HCT116 (cell line): ENCODE measurements around the gene RNF215. TPM values are rescaled to one million over a fixed set of nuclear protein-coding genes. Genes with fewer than 3 reads are reported as not detected.
A peak's percentile ranks its signal among the peaks of the same experiment; 100 is the strongest.

Experiments
- ATAC-seq: fragments of 200-7000 bp; cut with Tn5 transposase; 2 replicates; pipeline ENCODE4 v1.9.1; 2020; ENCODE audit warnings: mild to moderate bottlenecking, moderate library complexity
- BruUV-seq: library from RNA; stranded (reverse); fragments of 400-500 nt; replicated peaks from 2 replicates; lab custom pipeline; 2021; lab: Mats Ljungman, UMichigan
- CTCF ChIA-PET: fragments of 300-600 bp; sonication (Branson Sonifier 250); formaldehyde crosslinking; loops from one replicate; lab custom pipeline; 2021; ENCODE audit warnings: antibody characterized with exemption; lab: Charles Lee
- POLR2A ChIA-PET: fragments of 300-600, 350-600 bp; sonication (Branson Sonifier 250); formaldehyde crosslinking; loops from one replicate; lab custom pipeline; 2021; ENCODE audit warnings: antibody characterized with exemption; lab: Charles Lee
- RAD21 ChIA-PET, 2 experiments: fragments of 300-600 bp; sonication (Branson Sonifier 250); formaldehyde crosslinking; loops; one replicate each; lab custom pipeline; 2023; ENCODE audit warnings: low total read pairs in 2 of 2; ENCODE audit not compliant: uncharacterized antibody in 2 of 2, unreplicated experiment in 2 of 2, low non-redundant PET in 1 of 2; lab: Charles Lee
- DNase-seq: peaks from one replicate; pipeline ENCODE4 v3.0.0-alpha.2; 2010; ENCODE audit warnings: low read depth, low spot score
- H2AFZ ChIP-seq: fragments of 200-600 bp; shearing (Covaris generic), sonication (generic); 2 replicates; pipeline ENCODE4 v1.6.1; 2017; ENCODE audit warnings: low read depth, mixed run types, mixed read lengths, antibody characterized with exemption, low read length; ENCODE audit not compliant: poor library complexity, severe bottlenecking
- H3K27ac ChIP-seq: 2 replicates; pipeline ENCODE4 v1.5.1; 2012; ENCODE audit warnings: low read depth, low read length
- H3K27me3 ChIP-seq: fragments of 200-600 bp; sonication (generic); 2 replicates; pipeline ENCODE4 v1.6.1; 2016; ENCODE audit warnings: mixed run types, low read length, mixed read lengths; ENCODE audit not compliant: insufficient read depth
- H3K36me3 ChIP-seq, 2 experiments: fragments of 200-500 bp in 1 of 2; fragments of 200-600 bp in 1 of 2; sonication (Bioruptor generic) in 1 of 2; sonication (generic) in 1 of 2; 2 replicates each; pipeline versions ENCODE4 v1.5.1 to v1.6.1; 2014 to 2016; ENCODE audit warnings: low read length in 2 of 2, inconsistent platforms in 1 of 2, mixed read lengths in 1 of 2, mixed run types in 1 of 2; ENCODE audit not compliant: insufficient read depth in 2 of 2, control insufficient read depth in 1 of 2
- H3K4me1 ChIP-seq, 2 experiments: fragments of 200-600 bp in 1 of 2; sonication (generic) in 1 of 2; 2 replicates each; pipeline versions ENCODE4 v1.5.1 to v1.6.1; 2012 to 2017; ENCODE audit warnings: low read length in 2 of 2, inconsistent platforms in 1 of 2, mild to moderate bottlenecking in 1 of 2, mixed read lengths in 1 of 2, mixed run types in 1 of 2, moderate library complexity in 1 of 2; ENCODE audit not compliant: insufficient read depth in 2 of 2, control insufficient read depth in 1 of 2
- H3K4me2 ChIP-seq: fragments of 200-600 bp; sonication (generic); 2 replicates; pipeline ENCODE4 v1.6.1; 2017; ENCODE audit warnings: mixed run types, low read length, mixed read lengths
- H3K4me3 ChIP-seq, 2 experiments: fragments of 200-600 bp in 1 of 2; sonication (generic) in 1 of 2; replicated peaks in 1 of 2; 2 replicates each; pipeline ENCODE4 v1.5.1; 2011 to 2016; ENCODE audit warnings: low read length in 2 of 2, control low read depth in 1 of 2, low read depth in 1 of 2, mild to moderate bottlenecking in 1 of 2, mixed read lengths in 1 of 2, mixed run types in 1 of 2
- H3K79me2 ChIP-seq: fragments of 200-600 bp; sonication (generic); 2 replicates; pipeline ENCODE4 v1.6.1; 2017; ENCODE audit warnings: mild to moderate bottlenecking, mixed run types, low read length, moderate library complexity, mixed read lengths; ENCODE audit not compliant: insufficient read depth
- H3K9ac ChIP-seq: fragments of 200-600 bp; sonication (generic); 2 replicates; pipeline ENCODE4 v1.6.1; 2016; ENCODE audit warnings: low read length, mixed read lengths
- H3K9me2 ChIP-seq: fragments of 200-600 bp; sonication (generic), shearing (Covaris generic); 2 replicates; pipeline ENCODE4 v1.6.1; 2017; ENCODE audit warnings: mixed run types, mild to moderate bottlenecking, moderate library complexity; ENCODE audit not compliant: insufficient read depth
- H3K9me3 ChIP-seq, 2 experiments: fragments of 200-500 bp in 1 of 2; fragments of 200-600 bp in 1 of 2; sonication (Bioruptor generic) in 1 of 2; sonication (generic) in 1 of 2; 2 replicates each; pipeline ENCODE4 v1.6.1; 2014 to 2017; ENCODE audit warnings: low read length in 2 of 2, mixed read lengths in 2 of 2, inconsistent platforms in 1 of 2, low read depth in 1 of 2, mild to moderate bottlenecking in 1 of 2, mixed run types in 1 of 2, moderate library complexity in 1 of 2; ENCODE audit not compliant: control insufficient read depth in 1 of 2, insufficient read depth in 1 of 2
- H4K20me1 ChIP-seq: fragments of 200-600 bp; sonication (generic), shearing (Covaris generic); 2 replicates; pipeline ENCODE4 v1.6.1; 2017; ENCODE audit warnings: mixed run types, mild to moderate bottlenecking, moderate library complexity; ENCODE audit not compliant: insufficient read depth
- CBX3 ChIP-seq: IDR thresholded peaks from 2 replicates; pipeline ENCODE4 v1.6.1; 2012; ENCODE audit warnings: low read depth
- FOSL1 ChIP-seq: IDR thresholded peaks from 2 replicates; pipeline ENCODE4 v1.6.1; 2012; ENCODE audit warnings: low read depth
- JUND ChIP-seq: IDR thresholded peaks from 2 replicates; pipeline ENCODE4 v1.6.1; 2012
- POLR2A ChIP-seq: IDR thresholded peaks from 2 replicates; pipeline ENCODE4 v1.7.0; 2011; ENCODE audit warnings: borderline replicate concordance; ENCODE audit not compliant: insufficient read depth, insufficient read length; ENCODE audit errors: extremely low read depth
- RAD21 ChIP-seq: IDR thresholded peaks from 2 replicates; pipeline ENCODE4 v1.6.1; 2012; ENCODE audit warnings: low read depth, mild to moderate bottlenecking
- REST ChIP-seq: IDR thresholded peaks from 2 replicates; pipeline ENCODE4 v1.6.1; 2012; ENCODE audit warnings: low read depth
- ZBTB33 ChIP-seq: IDR thresholded peaks from 2 replicates; pipeline ENCODE4 v1.6.1; 2011; ENCODE audit warnings: mild to moderate bottlenecking, low read length, moderate library complexity; ENCODE audit not compliant: insufficient replicate concordance; ENCODE audit errors: extremely low read depth
- ZFX ChIP-seq: fragments of 450-650 bp; IDR thresholded peaks from 2 replicates; pipeline ENCODE4 v1.6.1; 2017
- ZNF274 ChIP-seq: fragments of 200-500 bp; sonication (Bioruptor generic); IDR thresholded peaks from 2 replicates; pipeline ENCODE4 v1.6.1; 2014; ENCODE audit warnings: mild to moderate bottlenecking, low read depth, low read length, inconsistent platforms
- intact Hi-C: fragments of 100-400 bp; cut with micrococcal nuclease; formaldehyde crosslinking; loops from 2 replicates; pipeline ENCODE4 v1.10.0; 2022
- total RNA-seq: library from RNA; stranded (reverse); gene quantifications from one replicate; pipeline ENCODE4 v1.2.1, GENCODE V29; 2021; ENCODE audit not compliant: unreplicated experiment

Gene RNF215
- total RNA-seq, 1 experiment from 2014 or later, result 20.2 TPM

- Histone ChIP-seq H3K4me2 (peak overlapping the region; percentile 93), H3K9me2 (no peaks in the 10 kb centered on the region), H3K79me2 (peaks cover 22% of the 10 kb centered on the region; the same call in 1 of the 2 replicates), H3K4me3 (peak overlapping the region; percentile 66 to 82), H3K27ac (peak overlapping the region; percentile 98)
- CTCF ChIA-PET, result interaction anchor here (0.6 to 2.7 kb wide), 13 partner anchors 9 to 146 kb away, joined by 3 to 12 read pairs (median 4); partner anchors contain the start of gene RNF215
- TF ChIP-seq RAD21, result no peak
- TF ChIP-seq REST, result no peak
- peak; percentile 93 for TF ChIP-seq POLR2A
- TF ChIP-seq ZNF274, result no peak
- TF ChIP-seq FOSL1, result no peak
- peak; percentile 40 for TF ChIP-seq ZBTB33
- TF ChIP-seq JUND, result no peak
- no peak for TF ChIP-seq CBX3
- TF ChIP-seq ZFX, result peak; percentile 92
- TF ChIP-seq, all 23 proteins: peak for 3
- intact Hi-C loops, result loop anchor here (10.0 kb wide), 1 partner anchor 661 kb away; the partner anchor contains the start of gene SMTN
- Histone ChIP-seq H3K9me3 (no peaks in the 10 kb centered on the region), H3K4me1 (peaks cover 44 to 82% of the 10 kb centered on the region in 2 experiments), H3K9ac (peak overlapping the region; percentile 96), H3K27me3 (no peaks in the 10 kb centered on the region), H3K36me3 (peaks cover 9 to 19% of the 10 kb centered on the region in 2 experiments; a peak in 2 of 4 replicates), H4K20me1 (no peaks in the 10 kb centered on the region), H2AFZ (no peak overlapping the region)
- peak; percentile 40 for ATAC-seq
- no peak for DNase-seq
- ChIA-PET RAD21 (interaction anchor here (0.8 to 1.8 kb wide), 5 partner anchors 26 to 136 kb away, joined by 3 to 6 read pairs (median 4); partner anchors contain the start of genes RNF215 (in 1 of the 2) and SEC14L2 (in 1 of the 2)), POLR2A (interaction anchor here (0.6 to 4.6 kb wide), 17 partner anchors 10 to 226 kb away, joined by 3 to 40 read pairs (median 6); partner anchors contain the start of genes RNF215, SEC14L2 and TBC1D10A)
- TSS peak; percentile 59 for BruUV-seq
Observed at GRCh38 chr22:30423301-30423958, 36.2 kb upstream of the RNF215 start.
